Activated T-cell treated with anti-CD3 and anti-CD28 coated beads for 1 hour (primary cell): ENCODE data around the gene INTS4.
A peak's percentile ranks its signal among the peaks of the same experiment; 100 is the strongest.
"Not testable (repeated sequence)": the region's sequence is repeated elsewhere in the genome, so short reads cannot be mapped to it uniquely, and the experiment has no call there.

Experiments
- DNase-seq: peaks from one replicate; pipeline ENCODE4 v3.0.0-alpha.2; 2020; ENCODE audit warnings: low read depth

INTS4 gene

GRCh38 chr11:78022397-78023396, 28.2 kb upstream of the INTS4 start, which contains the start of gene KCTD14:
Gene KCTD14 (minus strand): TSS chr11:78023276. CDS start chr11:78023249, 27 bp downstream.
- DNase-seq: no peak

GRCh38 chr11:78021611-78022010, 27.1 kb upstream of the INTS4 start:
- no peak for DNase-seq

- no peak for DNase-seq
Observed at GRCh38 chr11:78020246-78020645, 25.8 kb upstream of the INTS4 start.

- DNase-seq: no peak
Observed at GRCh38 chr11:78019808-78020207, 25.3 kb upstream of the INTS4 start.

- DNase-seq: no peak
Observed at GRCh38 chr11:78015878-78016277, 21.4 kb upstream of the INTS4 start.

- DNase-seq: not testable (repeated sequence)
Observed at GRCh38 chr11:78014937-78015520, 20.6 kb upstream of the INTS4 start.

- DNase-seq: no peak
Observed at GRCh38 chr11:78011301-78011700, 16.8 kb upstream of the INTS4 start.

- DNase-seq: no peak
Observed at GRCh38 chr11:78010755-78011154, 16.3 kb upstream of the INTS4 start.

GRCh38 chr11:78010304-78010703, 15.8 kb upstream of the INTS4 start:
- no peak for DNase-seq

GRCh38 chr11:78009062-78009461, 14.6 kb upstream of the INTS4 start:
- no peak for DNase-seq

GRCh38 chr11:78000193-78000592, 5.7 kb upstream of the INTS4 start:
- peak; percentile 22 for DNase-seq

GRCh38 chr11:77999446-78000030, 5.1 kb upstream of the INTS4 start:
- DNase-seq: no peak

GRCh38 chr11:77993902-77994301, 566 bp downstream of the INTS4 start:
- no peak for DNase-seq

- DNase-seq: no peak
Observed at GRCh38 chr11:77990981-77991380, 3.5 kb downstream of the INTS4 start.

GRCh38 chr11:77986456-77986855, 8.0 kb downstream of the INTS4 start:
- DNase-seq: not testable (repeated sequence)

- DNase-seq: no peak
Observed at GRCh38 chr11:77981346-77981947, 13.0 kb downstream of the INTS4 start.

- DNase-seq: no peak
Observed at GRCh38 chr11:77968337-77968736, 26.1 kb downstream of the INTS4 start.

- no peak for DNase-seq
Observed at GRCh38 chr11:77967753-77968152, 26.7 kb downstream of the INTS4 start.

- DNase-seq: no peak
Observed at GRCh38 chr11:77967121-77967520, 27.3 kb downstream of the INTS4 start.

GRCh38 chr11:77966338-77966737, 28.1 kb downstream of the INTS4 start:
- no peak for DNase-seq

GRCh38 chr11:77959434-77959833, 35.0 kb downstream of the INTS4 start:
- DNase-seq: no peak

- DNase-seq: not testable (repeated sequence)
Observed at GRCh38 chr11:77958583-77959177, 35.8 kb downstream of the INTS4 start.
